Hepatocyte (in vitro differentiated cells): Measurements from ENCODE around the gene CRY1. TPM values are rescaled to one million over a fixed set of nuclear protein-coding genes. Genes with fewer than 3 reads are reported as not detected.
A peak's percentile ranks its signal among the peaks of the same experiment; 100 is the strongest.
"Not testable (repeated sequence)": the region's sequence is repeated elsewhere in the genome, so short reads cannot be mapped to it uniquely, and the experiment has no call there.

Experiments
- DNase-seq: peaks from one replicate; pipeline ENCODE4 v3.0.0-alpha.2; 2016; ENCODE audit warnings: low spot score
- H2AFZ ChIP-seq: fragments of 200-600 bp; sonication (generic); 2 replicates; pipeline ENCODE4 v1.6.0; 2016; ENCODE audit warnings: antibody characterized with exemption, mild to moderate bottlenecking
- H3K27ac ChIP-seq: fragments of 200-600 bp; sonication (generic); 2 replicates; pipeline ENCODE4 v1.5.1; 2016; ENCODE audit warnings: mild to moderate bottlenecking
- H3K27me3 ChIP-seq: fragments of 200-600 bp; sonication (generic); 2 replicates; pipeline ENCODE4 v1.6.1; 2016
- H3K36me3 ChIP-seq: fragments of 200-600 bp; sonication (generic); replicated peaks from 2 replicates; pipeline ENCODE4 v1.5.1; 2016; ENCODE audit warnings: low read depth; ENCODE audit not compliant: insufficient read depth
- H3K4me1 ChIP-seq: fragments of 200-600 bp; sonication (generic); 2 replicates; pipeline ENCODE4 v1.5.1; 2016; ENCODE audit warnings: mild to moderate bottlenecking, moderate library complexity; ENCODE audit not compliant: insufficient read depth
- H3K4me2 ChIP-seq: fragments of 200-600 bp; sonication (generic); 2 replicates; pipeline ENCODE4 v1.6.0; 2016
- H3K4me3 ChIP-seq: fragments of 200-600 bp; sonication (generic); 2 replicates; pipeline ENCODE4 v1.5.1; 2016; ENCODE audit warnings: mild to moderate bottlenecking
- H3K79me2 ChIP-seq: fragments of 200-600 bp; sonication (generic); 2 replicates; pipeline ENCODE4 v1.6.0; 2017; ENCODE audit warnings: mild to moderate bottlenecking
- H3K9me2 ChIP-seq: fragments of 200-600 bp; sonication (generic); replicated peaks from 2 replicates; pipeline ENCODE4 v1.6.0; 2017; ENCODE audit warnings: mild to moderate bottlenecking; ENCODE audit not compliant: insufficient read depth
- H3K9me3 ChIP-seq: fragments of 200-600 bp; sonication (generic); 2 replicates; pipeline ENCODE4 v1.5.1; 2016; ENCODE audit warnings: low read depth, mild to moderate bottlenecking
- H4K20me1 ChIP-seq: fragments of 200-600 bp; sonication (generic); 2 replicates; pipeline ENCODE4 v1.6.0; 2016; ENCODE audit warnings: mild to moderate bottlenecking; ENCODE audit not compliant: insufficient read depth, poor library complexity, severe bottlenecking
- CTCF ChIP-seq: fragments of 200-600 bp; sonication (generic); IDR thresholded peaks from 2 replicates; pipeline ENCODE4 v1.5.1; 2016; ENCODE audit warnings: antibody characterized with exemption, mild to moderate bottlenecking; ENCODE audit not compliant: poor library complexity
- EZH2 ChIP-seq: fragments of 200-600 bp; sonication (generic); IDR thresholded peaks from 2 replicates; pipeline ENCODE4 v1.6.1; 2016; ENCODE audit warnings: antibody characterized with exemption, mild to moderate bottlenecking, borderline replicate concordance
- EZH2phosphoT487 ChIP-seq: fragments of 200-600 bp; sonication (generic); IDR thresholded peaks from one replicate; pipeline ENCODE4 v1.6.1; 2018; ENCODE audit warnings: antibody characterized with exemption, mild to moderate bottlenecking, low read depth, moderate library complexity; ENCODE audit not compliant: unreplicated experiment, severe bottlenecking
- WGBS: methylation state at CpG from one replicate; pipeline ENCODE4 v1.1.6; 2016; ENCODE audit warnings: low lambda C conversion rate; ENCODE audit errors: missing lambda C conversion rate; 5-methylcytosine and 5-hydroxymethylcytosine counted together
- polyA plus RNA-seq: library from polyadenylated mRNA; unstranded; fragments of >200 nt; fragmentation: Nextera tagmentation; extraction: Ambion mirVana; gene quantifications from 2 replicates; pipeline ENCODE4 v1.2.1, GENCODE V29; 2016
- total RNA-seq: library from RNA; depleted of rRNA; stranded (reverse); fragments of >200 nt; gene quantifications from 2 replicates; pipeline ENCODE4 v1.2.3, GENCODE V29; 2014

Gene CRY1
- total and polyA plus RNA-seq, 2 experiments from 2014 or later, result 29.1 to 34.6 TPM

- Histone ChIP-seq H3K4me2 (no peak overlapping the region), H3K27me3 (no peaks in the 10 kb centered on the region), H3K27ac (no peak overlapping the region), H4K20me1 (no peaks in the 10 kb centered on the region), H3K79me2 (no peaks in the 10 kb centered on the region), H3K36me3 (no peaks in the 10 kb centered on the region), H3K4me1 (peaks cover 6% of the 10 kb centered on the region), H3K9me3 (no peaks in the 10 kb centered on the region), H3K9me2 (no peaks in the 10 kb centered on the region), H2AFZ (no peak overlapping the region), H3K4me3 (no peak overlapping the region)
- no peak for DNase-seq
- TF ChIP-seq EZH2 (no peak), CTCF (no peak), EZH2phosphoT487 (no peak)
Observed at GRCh38 chr12:107111314-107111713, 18.0 kb upstream of the CRY1 start.

GRCh38 chr12:107109726-107110719 is 16.7 kb upstream of the CRY1 start:
- no peaks in the 10 kb centered on the region for H3K9me2 ChIP-seq
- 84% methylated on average over 12 of the region's 12 CpGs for WGBS
- TF ChIP-seq EZH2phosphoT487 (no peak), EZH2 (no peak), CTCF (no peak)
- H3K9me3 ChIP-seq, result no peaks in the 10 kb centered on the region
- H3K79me2 ChIP-seq, result no peaks in the 10 kb centered on the region
- H4K20me1 ChIP-seq, result no peaks in the 10 kb centered on the region
- H3K4me3 ChIP-seq, result no peak overlapping the region
- H3K4me1 ChIP-seq, result peaks cover 6% of the 10 kb centered on the region
- H3K27ac ChIP-seq, result peak overlapping the region; percentile 53
- DNase-seq, result no peak
- peak overlapping the region; percentile 26 for H2AFZ ChIP-seq
- peak overlapping the region; percentile 21 for H3K4me2 ChIP-seq
- H3K36me3 ChIP-seq, result no peaks in the 10 kb centered on the region
- no peaks in the 10 kb centered on the region for H3K27me3 ChIP-seq

GRCh38 chr12:107108995-107109508 is 15.7 kb upstream of the CRY1 start:
- Histone ChIP-seq H3K4me1 (peaks cover 6% of the 10 kb centered on the region), H3K4me2 (no peak overlapping the region), H3K79me2 (no peaks in the 10 kb centered on the region), H4K20me1 (no peaks in the 10 kb centered on the region), H3K36me3 (no peaks in the 10 kb centered on the region), H3K4me3 (no peak overlapping the region), H2AFZ (no peak overlapping the region), H3K27ac (no peak overlapping the region), H3K9me2 (no peaks in the 10 kb centered on the region), H3K27me3 (no peaks in the 10 kb centered on the region), H3K9me3 (no peaks in the 10 kb centered on the region)
- TF ChIP-seq EZH2phosphoT487, result no peak
- no peak for TF ChIP-seq EZH2
- TF ChIP-seq CTCF, result no peak
- 89% methylated on average over 8 of the region's 8 CpGs for WGBS
- no peak for DNase-seq

- not testable (repeated sequence) for H3K4me1 ChIP-seq, H3K4me2 ChIP-seq, H3K4me3 ChIP-seq, H2AFZ ChIP-seq, H3K36me3 ChIP-seq, H3K9me3 ChIP-seq, H3K79me2 ChIP-seq, H3K27ac ChIP-seq, DNase-seq, H3K27me3 ChIP-seq, H3K9me2 ChIP-seq, H4K20me1 ChIP-seq
- 89% methylated on average over 1 of the region's 1 CpG for WGBS
Observed at GRCh38 chr12:107108366-107108765, 15.0 kb upstream of the CRY1 start.
